Tibial artery (tissue), 4 donors: ENCODE data around the gene P2RY14.

ENCODE experiments used
- DNase-seq, 2 donors: peaks; one replicate each; pipeline ENCODE4 v3.0.0-alpha.2; 2019
- H3K27ac ChIP-seq, 2 donors: fragments of 200-600 bp; sonication (generic) in 1 of 2; 1 replicate in 1 of 2; 2 replicates in 1 of 2; pipeline ENCODE4 v1.5.1; 2018 to 2019; ENCODE audit warnings: mild to moderate bottlenecking in 1 of 2
- H3K27me3 ChIP-seq, 2 donors: fragments of 200-600 bp; sonication (generic) in 1 of 2; one replicate each; pipeline versions ENCODE4 v1.5.1 to v1.6.0; 2016 to 2019
- H3K36me3 ChIP-seq, 3 donors: fragments of 200-600 bp; sonication (generic) in 2 of 3; one replicate each; pipeline ENCODE4 v1.5.1; 2016 to 2019; ENCODE audit warnings: mild to moderate bottlenecking in 2 of 3
- H3K4me1 ChIP-seq, 4 donors: fragments of 200-600 bp; sonication (generic) in 2 of 4; 1 replicate in 3 of 4; 2 replicates in 1 of 4; pipeline ENCODE4 v1.5.1; 2016 to 2019
- H3K4me3 ChIP-seq, 2 donors: fragments of 200-600 bp; sonication (generic) in 1 of 2; 1 replicate in 1 of 2; 2 replicates in 1 of 2; pipeline ENCODE4 v1.5.1; 2018 to 2019; ENCODE audit warnings: mild to moderate bottlenecking in 2 of 2
- H3K9me3 ChIP-seq, 3 donors: fragments of 200-600 bp; sonication (generic) in 1 of 3; one replicate each; pipeline ENCODE4 v1.5.1; 2016 to 2019
- CTCF ChIP-seq, 2 experiments: fragments of 200-600 bp in 1 of 2; fragments of 450-650 bp in 1 of 2; IDR thresholded peaks; one replicate each; pipeline ENCODE4 v1.5.1; 2017 to 2019; ENCODE audit warnings: antibody characterized with exemption in 2 of 2, mild to moderate bottlenecking in 1 of 2, moderate library complexity in 1 of 2
- intact Hi-C: fragments of 100-400 bp; cut with DNase I; formaldehyde crosslinking; loops from one replicate; pipeline ENCODE4 v1.15.0; 2023; ENCODE audit warnings: low total_unique reads

P2RY14 gene

GRCh38 chr3:151307583-151308488 is 29.5 kb upstream of the P2RY14 start:
- Histone ChIP-seq H3K27ac (no peak overlapping the region), H3K9me3 (no peaks in the 10 kb centered on the region), H3K4me1 (peaks cover 0 to 5% (median 2%) of the 10 kb centered on the region in 4 donors), H3K4me3 (no peak overlapping the region), H3K36me3 (no peaks in the 10 kb centered on the region), H3K27me3 (no peaks in the 10 kb centered on the region)
- no peak for DNase-seq
- intact Hi-C loops: no loop called here
- no peak for TF ChIP-seq CTCF (IDR thresholded peaks at IDR 0.05)

- intact Hi-C loops: no loop called here
- H3K27ac ChIP-seq: no peak overlapping the region
- no peak for DNase-seq
- H3K4me1 ChIP-seq: peaks cover 0 to 5% (median 2%) of the 10 kb centered on the region in 4 donors
- no peak overlapping the region for H3K4me3 ChIP-seq
- H3K36me3 ChIP-seq: no peaks in the 10 kb centered on the region
- no peaks in the 10 kb centered on the region for H3K9me3 ChIP-seq
- TF ChIP-seq CTCF (IDR thresholded peaks at IDR 0.05): no peak
- no peaks in the 10 kb centered on the region for H3K27me3 ChIP-seq
Measured at GRCh38 chr3:151307131-151307530, 28.8 kb upstream of the P2RY14 start.

GRCh38 chr3:151306168-151306810 is 27.9 kb upstream of the P2RY14 start:
- Histone ChIP-seq H3K4me3 (no peak overlapping the region), H3K36me3 (no peaks in the 10 kb centered on the region), H3K4me1 (peaks cover 0 to 5% (median 2%) of the 10 kb centered on the region in 4 donors), H3K27ac (no peak overlapping the region), H3K27me3 (no peaks in the 10 kb centered on the region), H3K9me3 (no peaks in the 10 kb centered on the region)
- no peak for DNase-seq
- no peak for TF ChIP-seq CTCF (IDR thresholded peaks at IDR 0.05)
- intact Hi-C loops: no loop called here

GRCh38 chr3:151305775-151306151 is 27.4 kb upstream of the P2RY14 start:
- no peaks in the 10 kb centered on the region for H3K36me3 ChIP-seq

More at GRCh38 chr3:151305775-151306151, 27.4 kb upstream of the P2RY14 start:
- DNase-seq: no peak
- Histone ChIP-seq H3K4me1 (peaks cover 0 to 5% (median 2%) of the 10 kb centered on the region in 4 donors), H3K27ac (no peak overlapping the region), H3K9me3 (no peaks in the 10 kb centered on the region), H3K4me3 (no peak overlapping the region), H3K27me3 (no peaks in the 10 kb centered on the region)
- no peak for TF ChIP-seq CTCF (IDR thresholded peaks at IDR 0.05)
- intact Hi-C loops: no loop called here
